Chondrocyte (in vitro differentiated cells): Measurements from ENCODE around the gene ZDHHC24. TPM values are rescaled to one million over a fixed set of nuclear protein-coding genes. Genes with fewer than 3 reads are reported as not detected.

Source experiments
- DNase-seq: peaks from one replicate; pipeline ENCODE4 v3.0.0; 2021; ENCODE audit warnings: mixed read lengths, low spot score
- H3K27ac Mint-ChIP-seq: one replicate; pipeline ENCODE4 v1.8.0; 2021; ENCODE audit warnings: mild to moderate bottlenecking, moderate library complexity, mixed read lengths; ENCODE audit not compliant: unreplicated experiment
- H3K27me3 Mint-ChIP-seq: 2 replicates; pipeline ENCODE4 v1.8.0; 2021; ENCODE audit warnings: low read depth, mixed read lengths
- H3K36me3 Mint-ChIP-seq: 2 replicates; pipeline ENCODE4 v1.8.0; 2021; ENCODE audit warnings: low read depth, mixed read lengths
- H3K4me1 Mint-ChIP-seq: 2 replicates; pipeline ENCODE4 v1.8.0; 2021; ENCODE audit warnings: low read depth, mild to moderate bottlenecking, mixed read lengths
- H3K4me3 Mint-ChIP-seq: one replicate; pipeline ENCODE4 v1.8.0; 2021; ENCODE audit warnings: mild to moderate bottlenecking, moderate library complexity, mixed read lengths; ENCODE audit not compliant: unreplicated experiment
- H3K9me3 Mint-ChIP-seq: 2 replicates; pipeline ENCODE4 v1.8.0; 2021; ENCODE audit warnings: low read depth, mixed read lengths
- total RNA-seq: library from RNA; stranded (reverse); gene quantifications from 3 replicates; pipeline ENCODE4 v1.2.1, GENCODE V29; 2021
- TF ChIP-seq, protein P1 (sequence below): fragments of 200-600 bp; sonication (generic); IDR thresholded peaks from 2 replicates; pipeline ENCODE4 v1.5.0; 2021; ENCODE audit warnings: antibody characterized with exemption, mild to moderate bottlenecking, moderate library complexity

Gene ZDHHC24
- total RNA-seq, 1 donor from 2014 or later = 13.8 TPM

DNA sequence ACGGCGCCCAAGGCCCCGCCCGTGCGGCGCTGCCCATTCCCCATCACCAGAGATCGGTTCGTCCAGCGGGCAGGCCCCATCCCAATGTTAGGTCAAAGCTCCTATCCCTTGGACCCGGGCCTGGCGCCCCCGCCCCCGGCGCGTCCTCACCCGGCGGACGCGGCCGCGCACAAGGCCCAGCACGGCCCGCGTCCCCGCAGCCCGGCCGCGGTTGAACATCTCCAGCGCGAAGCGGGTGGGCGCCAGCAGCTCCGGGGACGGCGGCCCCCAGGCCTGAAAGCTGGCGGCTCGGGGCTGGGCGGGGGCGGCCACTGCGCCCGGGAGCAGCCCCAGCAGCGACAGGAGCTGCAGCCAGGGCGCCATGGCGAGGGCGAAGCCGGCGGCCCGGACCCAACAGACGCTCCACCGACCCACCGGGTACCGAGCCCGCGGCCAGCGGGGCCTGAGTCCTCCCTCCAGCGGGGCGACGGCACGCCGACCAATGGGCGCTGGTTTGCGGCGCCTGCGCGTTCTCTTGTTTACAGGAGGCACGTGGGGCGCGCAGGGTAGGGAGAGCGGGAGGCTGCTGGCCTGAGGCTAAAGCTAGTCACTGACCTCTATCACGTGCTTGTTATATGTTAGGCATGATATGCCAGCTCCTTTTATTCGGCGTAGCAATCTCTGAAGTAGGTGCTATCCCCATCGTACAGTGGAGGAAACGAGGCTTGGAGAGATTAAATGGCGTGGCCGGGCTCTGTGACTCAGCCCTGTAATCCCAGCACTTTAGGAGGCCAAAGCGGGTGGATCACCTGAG is 22.5 kb upstream of the ZDHHC24 start, which contains the start of gene CTSF:
Gene CTSF (minus strand): TSS at position 483 of the 793 bp plus-strand sequence. CDS start 120 bp downstream, at position 363.
- H3K4me1 Mint-ChIP-seq = peaks cover 7% of the 10 kb centered on the region
- no peaks in the 10 kb centered on the region for H3K9me3 Mint-ChIP-seq
- DNase-seq = no peak
- H3K27me3 Mint-ChIP-seq = peaks cover 2% of the 10 kb centered on the region
- H3K36me3 Mint-ChIP-seq = no peaks in the 10 kb centered on the region
- H3K27ac Mint-ChIP-seq = no peak within 1 kb of the TSS
- H3K4me3 Mint-ChIP-seq = no peak within 1 kb of the TSS
- TF ChIP-seq, protein P1, sequence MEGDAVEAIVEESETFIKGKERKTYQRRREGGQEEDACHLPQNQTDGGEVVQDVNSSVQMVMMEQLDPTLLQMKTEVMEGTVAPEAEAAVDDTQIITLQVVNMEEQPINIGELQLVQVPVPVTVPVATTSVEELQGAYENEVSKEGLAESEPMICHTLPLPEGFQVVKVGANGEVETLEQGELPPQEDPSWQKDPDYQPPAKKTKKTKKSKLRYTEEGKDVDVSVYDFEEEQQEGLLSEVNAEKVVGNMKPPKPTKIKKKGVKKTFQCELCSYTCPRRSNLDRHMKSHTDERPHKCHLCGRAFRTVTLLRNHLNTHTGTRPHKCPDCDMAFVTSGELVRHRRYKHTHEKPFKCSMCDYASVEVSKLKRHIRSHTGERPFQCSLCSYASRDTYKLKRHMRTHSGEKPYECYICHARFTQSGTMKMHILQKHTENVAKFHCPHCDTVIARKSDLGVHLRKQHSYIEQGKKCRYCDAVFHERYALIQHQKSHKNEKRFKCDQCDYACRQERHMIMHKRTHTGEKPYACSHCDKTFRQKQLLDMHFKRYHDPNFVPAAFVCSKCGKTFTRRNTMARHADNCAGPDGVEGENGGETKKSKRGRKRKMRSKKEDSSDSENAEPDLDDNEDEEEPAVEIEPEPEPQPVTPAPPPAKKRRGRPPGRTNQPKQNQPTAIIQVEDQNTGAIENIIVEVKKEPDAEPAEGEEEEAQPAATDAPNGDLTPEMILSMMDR = no peak

DNA sequence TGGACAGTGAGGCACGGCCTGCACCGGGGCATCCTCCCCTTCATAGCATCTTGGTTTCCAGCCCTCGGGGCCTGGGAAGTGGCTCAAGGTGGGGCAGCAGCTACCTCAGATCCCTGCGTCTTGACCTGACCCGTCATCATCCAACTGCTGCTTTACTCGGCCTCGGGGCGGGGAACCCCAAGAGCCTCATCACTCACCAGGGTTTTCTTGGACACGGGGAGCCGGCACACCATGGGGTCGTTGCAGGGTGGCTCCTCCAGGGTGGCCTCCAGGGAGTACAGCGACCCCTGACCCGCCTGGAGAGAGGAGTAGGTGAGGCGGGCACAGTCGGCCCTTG is 21.9 kb upstream of the ZDHHC24 start:
- DNase-seq = no peak
- Mint-ChIP-seq H3K36me3 (no peaks in the 10 kb centered on the region), H3K27me3 (peaks cover 2% of the 10 kb centered on the region), H3K9me3 (no peaks in the 10 kb centered on the region), H3K4me3 (no peak overlapping the region), H3K27ac (no peak overlapping the region), H3K4me1 (peaks cover 7% of the 10 kb centered on the region)
- TF ChIP-seq, protein P1 = no peak

DNA sequence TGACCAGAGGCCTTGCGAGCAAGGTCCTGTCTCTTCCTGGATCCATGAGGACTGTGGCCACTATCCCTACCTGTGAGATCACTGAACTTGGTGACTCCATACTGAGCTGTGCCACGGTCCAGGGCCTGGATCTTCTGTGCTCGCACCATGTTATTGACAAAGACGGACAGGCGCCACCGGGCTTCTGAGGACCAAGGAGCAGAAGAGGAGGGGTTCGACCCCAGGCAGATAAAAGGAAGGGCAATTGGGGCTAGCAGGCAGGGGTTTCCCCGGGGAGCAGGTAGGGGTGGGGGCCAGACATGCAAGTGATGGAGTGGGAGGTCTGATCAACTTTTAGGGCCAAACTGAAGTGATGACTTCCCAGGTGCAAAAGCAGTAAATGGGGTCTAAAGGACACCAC is 20.4 kb upstream of the ZDHHC24 start:
- Mint-ChIP-seq H3K4me3 (no peak overlapping the region), H3K36me3 (no peaks in the 10 kb centered on the region), H3K9me3 (no peaks in the 10 kb centered on the region), H3K27me3 (peaks cover 2% of the 10 kb centered on the region), H3K4me1 (peaks cover 7% of the 10 kb centered on the region), H3K27ac (no peak overlapping the region)
- no peak for DNase-seq
- TF ChIP-seq, protein P1 = no peak

DNA sequence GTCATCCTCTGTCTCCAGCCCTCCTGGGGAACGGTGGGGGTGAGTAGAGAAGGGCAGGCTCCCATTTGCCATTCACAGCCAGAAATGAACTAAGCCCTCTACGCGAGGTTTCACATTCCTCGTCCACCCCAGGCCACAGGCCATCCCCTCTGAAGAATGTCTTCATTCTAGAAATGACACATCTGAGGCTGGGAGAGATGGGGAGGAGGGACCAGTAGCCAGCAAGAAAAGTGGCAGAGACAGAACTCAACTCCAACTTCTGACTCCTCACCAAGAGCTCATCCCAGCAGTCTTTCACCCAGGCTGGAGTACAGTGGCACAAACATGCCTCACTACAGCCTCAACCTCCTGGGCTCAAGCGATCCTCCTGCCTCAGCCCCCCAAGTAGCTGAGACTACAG is 19.1 kb upstream of the ZDHHC24 start:
- Mint-ChIP-seq H3K27ac (no peak overlapping the region), H3K4me3 (no peak overlapping the region)
- TF ChIP-seq, protein P1 = no peak

DNA sequence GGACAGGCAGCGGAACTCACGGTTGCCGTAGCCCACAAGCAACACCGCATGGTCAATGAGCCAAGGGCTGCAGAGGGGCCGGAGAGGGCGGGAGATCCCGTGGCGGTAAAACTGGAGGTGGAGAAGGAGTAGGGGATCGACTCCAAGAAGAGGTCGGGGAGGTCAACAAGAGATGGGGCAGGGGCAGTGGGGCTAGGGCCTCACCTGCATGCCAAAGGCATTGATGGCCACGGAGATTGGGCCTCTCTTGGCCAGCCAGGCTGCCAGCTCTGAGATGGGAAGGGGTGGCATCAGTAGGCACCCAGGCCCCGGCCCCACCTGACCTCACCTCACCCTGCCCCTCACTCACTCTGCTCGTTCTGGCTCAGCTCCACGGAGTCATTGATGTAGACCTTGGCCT is 18.7 kb upstream of the ZDHHC24 start:
- no peak for DNase-seq
- no peaks in the 10 kb centered on the region for H3K9me3 Mint-ChIP-seq
- H3K36me3 Mint-ChIP-seq = no peaks in the 10 kb centered on the region
- H3K27ac Mint-ChIP-seq = no peak overlapping the region
- H3K27me3 Mint-ChIP-seq = peaks cover 2% of the 10 kb centered on the region
- no peaks in the 10 kb centered on the region for H3K4me1 Mint-ChIP-seq
- TF ChIP-seq, protein P1 = no peak
- H3K4me3 Mint-ChIP-seq = no peak overlapping the region

More for the DNA sequence above, 19.1 kb upstream of the ZDHHC24 start:
- Mint-ChIP-seq H3K36me3 (no peaks in the 10 kb centered on the region), H3K27me3 (peaks cover 2% of the 10 kb centered on the region), H3K4me1 (peaks cover 2% of the 10 kb centered on the region), H3K9me3 (no peaks in the 10 kb centered on the region)
- DNase-seq = no peak
